ENCODE results near the gene FAM169A. TPM values are rescaled to one million over a fixed set of nuclear protein-coding genes. Genes with fewer than 3 reads are reported as not detected.

FAM169A gene
- total RNA-seq, 1 experiment from 2014 or later: 63.1 TPM

- H3K79me1 ChIP-seq (ENCODE audit: insufficient read depth, low read depth, low read length, poor library complexity, severe bottlenecking): no peaks in the 10 kb centered on the region
- Mint-ChIP-seq H3K36me3 (ENCODE audit: insufficient read depth in 1 of 3, low read depth in 3 of 3) (peaks cover 12 to 15% (median 14%) of the 10 kb centered on the region in 3 experiments), H3K4me3 (no peak overlapping the region), H3K4me1 (peaks cover 43 to 53% of the 10 kb centered on the region in 2 experiments), H3K27ac (peak overlapping the region; percentile 29 to 87 (median 45); a peak in 5 of 7 replicates), H3K27me3 (ENCODE audit: low read depth) (no peaks in the 10 kb centered on the region), H3K9me3 (peaks cover 6 to 7% of the 10 kb centered on the region in 2 experiments; a peak in 4 of 5 replicates)
- H3K4ac ChIP-seq (ENCODE audit: low read depth, low read length): no peak overlapping the region
- no peaks in the 10 kb centered on the region for H3K27me3 ChIP-seq (ENCODE audit: insufficient read depth, low read length)
- no peak overlapping the region for H3K23ac ChIP-seq (ENCODE audit: insufficient read length, low read depth, low read length)
- no peak overlapping the region for H2BK12ac ChIP-seq (ENCODE audit: insufficient read length, low read depth, low read length)
- no CpG with 5 or more reads among the region's 4 CpGs for WGBS (ENCODE audit: extremely low coverage, insufficient read length, low lambda C conversion rate)
- H4K8ac ChIP-seq (replicated peaks; ENCODE audit: insufficient read length, low read depth, low read length): no peak overlapping the region
- H3K9me3 ChIP-seq (ENCODE audit: control insufficient read depth, low read depth, low read length): no peaks in the 10 kb centered on the region
- no peak overlapping the region for H4K91ac ChIP-seq (ENCODE audit: insufficient read length, low read depth, low read length)
- no peak overlapping the region for H2BK15ac ChIP-seq (ENCODE audit: low read depth, low read length)
- no peak overlapping the region for H2AFZ ChIP-seq (ENCODE audit: low read length)
- no peak overlapping the region for H3K27ac ChIP-seq (ENCODE audit: insufficient read length, low read depth, low read length)
- no peak for DNase-seq
- no peaks in the 10 kb centered on the region for H3K23me2 ChIP-seq (ENCODE audit: insufficient read length, low read depth, low read length, poor library complexity, severe bottlenecking)
- H3K18ac ChIP-seq (ENCODE audit: insufficient read length, low read depth, low read length): no peak overlapping the region
- no peak overlapping the region for H2BK5ac ChIP-seq (ENCODE audit: insufficient read length, low read length)
- no peak overlapping the region for H4K5ac ChIP-seq (ENCODE audit: insufficient read length, low read depth, low read length)
- H3T11ph ChIP-seq (ENCODE audit: low read length): no peak overlapping the region
- H3K9ac ChIP-seq (ENCODE audit: extremely low read depth, insufficient read length, low read length): no peak overlapping the region
- no peak overlapping the region for H2BK20ac ChIP-seq (ENCODE audit: low read depth, low read length, poor library complexity, severe bottlenecking)
- no peak for TF ChIP-seq CTCF (conservative IDR thresholded peaks at IDR 0.05)
- no peak overlapping the region for H2AK5ac ChIP-seq (ENCODE audit: insufficient read length, low read length)
- no peak overlapping the region for H2BK120ac ChIP-seq (ENCODE audit: low read depth, low read length, poor library complexity, severe bottlenecking)
- no peak overlapping the region for H3K56ac ChIP-seq (ENCODE audit: insufficient read length, low read depth, low read length)
- H3K4me2 ChIP-seq (ENCODE audit: insufficient read depth, insufficient read length, low read length): no peak overlapping the region
- no peaks in the 10 kb centered on the region for H4K20me1 ChIP-seq (ENCODE audit: control insufficient read depth, insufficient read depth, insufficient read length)
- peaks cover 60% of the 10 kb centered on the region for H3K79me2 ChIP-seq (ENCODE audit: insufficient read depth, low read length)
- H3K14ac ChIP-seq (ENCODE audit: insufficient read depth, low read length): no peak overlapping the region
- H3K4me1 ChIP-seq (ENCODE audit: insufficient read depth, low read length): 0 out of 2 replicates have a peak, but pooled peaks cover 3% of the 10 kb centered on the region
Measured at GRCh38 chr5:74850789-74851425, 15.3 kb downstream of the FAM169A start.
